CD14-positive monocyte (primary cell): Measurements from ENCODE around the gene PPP1R8. TPM values are rescaled to one million over a fixed set of nuclear protein-coding genes. Genes with fewer than 3 reads are reported as not detected.

Experiments
- DNase-seq, 3 donors: peaks; one replicate each; pipeline ENCODE4 v3.0.0-alpha.2; 2011 to 2022
- H2AFZ ChIP-seq: 2 replicates; pipeline ENCODE4 v1.6.0; 2012; ENCODE audit warnings: mild to moderate bottlenecking, low read depth, low read length, inconsistent platforms; ENCODE audit not compliant: insufficient read depth, poor library complexity, severe bottlenecking
- H3K27ac ChIP-seq, 2 donors: 1 replicate in 1 of 2; 2 replicates in 1 of 2; pipeline ENCODE4 v1.5.1; 2012 to 2013; ENCODE audit warnings: low read length in 2 of 2, control low read depth in 1 of 2, inconsistent platforms in 1 of 2, low read depth in 1 of 2, mild to moderate bottlenecking in 1 of 2
- H3K27me3 ChIP-seq, 2 donors: one replicate each; pipeline versions ENCODE4 v1.6.0 to v1.6.1; 2011 to 2013; ENCODE audit warnings: low read length in 2 of 2; ENCODE audit not compliant: control insufficient read depth in 2 of 2, insufficient read depth in 2 of 2
- H3K36me3 ChIP-seq, 2 donors: replicated peaks in 1 of 2; 1 replicate in 1 of 2; 2 replicates in 1 of 2; pipeline versions ENCODE4 v1.5.1 to v1.6.1; 2012 to 2013; ENCODE audit warnings: low read length in 2 of 2, control low read depth in 1 of 2, inconsistent platforms in 1 of 2, mild to moderate bottlenecking in 1 of 2; ENCODE audit not compliant: insufficient read depth in 2 of 2, control insufficient read depth in 1 of 2
- H3K4me1 ChIP-seq, 2 donors: 1 replicate in 1 of 2; 2 replicates in 1 of 2; pipeline versions ENCODE4 v1.5.1 to v1.6.1; 2012 to 2013; ENCODE audit warnings: low read length in 2 of 2, control low read depth in 1 of 2, inconsistent platforms in 1 of 2, mild to moderate bottlenecking in 1 of 2, moderate library complexity in 1 of 2; ENCODE audit not compliant: insufficient read depth in 2 of 2, control insufficient read depth in 1 of 2
- H3K4me2 ChIP-seq: replicated peaks from 2 replicates; pipeline ENCODE3; 2012; ENCODE audit warnings: low read length, moderate library complexity, mild to moderate bottlenecking; ENCODE audit not compliant: poor library complexity, severe bottlenecking; ENCODE audit errors: extremely low read depth
- H3K4me3 ChIP-seq, 3 experiments: fragments of 200-600 bp in 1 of 3; sonication (generic) in 1 of 3; replicated peaks in 1 of 3; 1 replicate in 2 of 3; 2 replicates in 1 of 3; pipeline ENCODE4 v1.5.1; 2011 to 2013; ENCODE audit warnings: low read length in 3 of 3, mild to moderate bottlenecking in 3 of 3, control low read depth in 2 of 3, low read depth in 2 of 3, inconsistent platforms in 1 of 3, moderate library complexity in 1 of 3
- H3K79me2 ChIP-seq: 2 replicates; pipeline ENCODE4 v1.6.0; 2012; ENCODE audit warnings: mild to moderate bottlenecking, control low read depth, inconsistent platforms, low read length, moderate library complexity; ENCODE audit not compliant: insufficient read depth
- H3K9ac ChIP-seq: 2 replicates; pipeline ENCODE4 v1.6.0; 2017; ENCODE audit warnings: low read length, mild to moderate bottlenecking; ENCODE audit not compliant: insufficient read depth, poor library complexity, severe bottlenecking
- H3K9me3 ChIP-seq, 2 donors: replicated peaks in 1 of 2; 1 replicate in 1 of 2; 2 replicates in 1 of 2; pipeline versions ENCODE4 v1.5.1 to v1.6.1; 2012 to 2013; ENCODE audit warnings: low read length in 2 of 2, control low read depth in 1 of 2; ENCODE audit not compliant: control insufficient read depth in 1 of 2, insufficient read depth in 1 of 2
- H4K20me1 ChIP-seq: 2 replicates; pipeline ENCODE4 v1.6.0; 2012; ENCODE audit warnings: mild to moderate bottlenecking, low read length, control low read depth, moderate library complexity; ENCODE audit not compliant: insufficient read depth
- H3K27ac Mint-ChIP-seq, 7 donors: one replicate each; pipeline ENCODE4 v1.8.0; 2020; ENCODE audit warnings: mild to moderate bottlenecking in 7 of 7, mixed read lengths in 7 of 7, moderate library complexity in 6 of 7, inconsistent platforms in 2 of 7
- H3K27me3 Mint-ChIP-seq, 3 donors: one replicate each; pipeline ENCODE4 v1.8.0; 2021 to 2022; ENCODE audit warnings: low read depth in 3 of 3, mild to moderate bottlenecking in 3 of 3, mixed read lengths in 3 of 3, moderate library complexity in 3 of 3, inconsistent platforms in 1 of 3
- H3K36me3 Mint-ChIP-seq, 2 donors: one replicate each; pipeline ENCODE4 v1.8.0; 2020; ENCODE audit warnings: mixed read lengths in 2 of 2, inconsistent platforms in 1 of 2, mild to moderate bottlenecking in 1 of 2
- H3K4me1 Mint-ChIP-seq: one replicate; pipeline ENCODE4 v1.8.0; 2020; ENCODE audit warnings: mild to moderate bottlenecking, mixed read lengths
- H3K4me3 Mint-ChIP-seq, 2 donors: one replicate each; pipeline ENCODE4 v1.8.0; 2020; ENCODE audit warnings: mild to moderate bottlenecking in 2 of 2, mixed read lengths in 2 of 2, moderate library complexity in 1 of 2
- H3K9me3 Mint-ChIP-seq, 7 donors: one replicate each; pipeline ENCODE4 v1.8.0; 2020 to 2022; ENCODE audit warnings: mixed read lengths in 7 of 7, mild to moderate bottlenecking in 6 of 7, moderate library complexity in 6 of 7, inconsistent platforms in 2 of 7
- WGBS: methylation state at CpG from one replicate; pipeline ENCODE4 v1.1.5; 2013; ENCODE audit warnings: missing lambda C conversion rate; ENCODE audit not compliant: insufficient coverage; 5-methylcytosine and 5-hydroxymethylcytosine counted together
- intact Hi-C, 2 donors: fragments of 100-400 bp; cut with micrococcal nuclease; formaldehyde crosslinking; loops; one replicate each; pipeline versions ENCODE4 v1.15.0 to v1.15.1; 2023
- polyA plus RNA-seq, 3 donors: library from polyadenylated mRNA; depleted of rRNA in 1 of 3; unstranded in 2 of 3; stranded (reverse) in 1 of 3; fragments of 300-500 nt in 2 of 3; fragments of >200 nt in 1 of 3; fragmentation: Illumina TruSeq in 2 of 3; gene quantifications; 1 replicate in 2 of 3; 2 replicates in 1 of 3; pipeline ENCODE4 v1.2.3, GENCODE V29; 2012 to 2021
- TF ChIP-seq, protein P1 (sequence below): fragments of 200-600 bp; IDR thresholded peaks from one replicate; pipeline ENCODE4 v1.8.0; 2022; ENCODE audit warnings: antibody characterized with exemption, mild to moderate bottlenecking

Gene PPP1R8
- polyA plus RNA-seq, 3 donors, result 17.0 to 23.9 (median 21.4) TPM

DNA sequence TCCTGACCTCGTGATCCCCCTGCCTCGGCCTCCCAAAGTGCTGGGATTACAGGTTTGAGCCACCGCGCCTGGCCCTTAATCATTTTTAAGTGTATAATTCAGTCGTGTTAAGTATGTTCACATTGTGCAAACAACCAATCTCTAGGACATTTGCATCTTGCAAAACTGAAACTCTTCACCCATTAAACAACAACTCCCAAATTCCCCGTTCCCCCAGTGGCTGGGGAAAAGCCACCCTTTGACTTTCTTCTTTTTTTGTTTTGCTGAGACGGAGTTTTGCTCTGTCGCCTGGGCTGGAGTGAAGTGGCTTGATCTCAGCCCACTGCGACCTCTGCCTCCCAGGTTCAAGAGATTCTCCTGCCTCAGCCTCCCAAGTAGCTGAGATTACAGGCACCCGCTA lies 35.2 kb downstream of the PPP1R8 start:
- Histone ChIP-seq H3K4me1 (peaks cover 93 to 99% of the 10 kb centered on the region in 2 donors), H3K27ac (peak overlapping the region; percentile 91 to 100), H3K27me3 (no peaks in the 10 kb centered on the region), H3K4me3 (no peak overlapping the region), H3K9ac (no peak overlapping the region), H4K20me1 (no peaks in the 10 kb centered on the region), H3K9me3 (no peaks in the 10 kb centered on the region), H2AFZ (no peak overlapping the region), H3K4me2 (peak overlapping the region; percentile 18), H3K36me3 (no peaks in the 10 kb centered on the region), H3K79me2 (peaks cover 35% of the 10 kb centered on the region)
- 41% methylated on average over 5 of the region's 10 CpGs for WGBS
- Mint-ChIP-seq H3K4me3 (peak overlapping the region in 1 of 2 donors; percentile 55), H3K36me3 (peaks cover 6 to 11% of the 10 kb centered on the region in 2 donors), H3K9me3 (no peaks in the 10 kb centered on the region), H3K4me1 (peaks cover 84% of the 10 kb centered on the region), H3K27me3 (peaks cover 0 to 5% (median 0%) of the 10 kb centered on the region in 3 donors), H3K27ac (peak overlapping the region; percentile 98 to 100 (median 99))
- peak in 1 of 3 donors; percentile 65 for DNase-seq
- TF ChIP-seq, protein P1, sequence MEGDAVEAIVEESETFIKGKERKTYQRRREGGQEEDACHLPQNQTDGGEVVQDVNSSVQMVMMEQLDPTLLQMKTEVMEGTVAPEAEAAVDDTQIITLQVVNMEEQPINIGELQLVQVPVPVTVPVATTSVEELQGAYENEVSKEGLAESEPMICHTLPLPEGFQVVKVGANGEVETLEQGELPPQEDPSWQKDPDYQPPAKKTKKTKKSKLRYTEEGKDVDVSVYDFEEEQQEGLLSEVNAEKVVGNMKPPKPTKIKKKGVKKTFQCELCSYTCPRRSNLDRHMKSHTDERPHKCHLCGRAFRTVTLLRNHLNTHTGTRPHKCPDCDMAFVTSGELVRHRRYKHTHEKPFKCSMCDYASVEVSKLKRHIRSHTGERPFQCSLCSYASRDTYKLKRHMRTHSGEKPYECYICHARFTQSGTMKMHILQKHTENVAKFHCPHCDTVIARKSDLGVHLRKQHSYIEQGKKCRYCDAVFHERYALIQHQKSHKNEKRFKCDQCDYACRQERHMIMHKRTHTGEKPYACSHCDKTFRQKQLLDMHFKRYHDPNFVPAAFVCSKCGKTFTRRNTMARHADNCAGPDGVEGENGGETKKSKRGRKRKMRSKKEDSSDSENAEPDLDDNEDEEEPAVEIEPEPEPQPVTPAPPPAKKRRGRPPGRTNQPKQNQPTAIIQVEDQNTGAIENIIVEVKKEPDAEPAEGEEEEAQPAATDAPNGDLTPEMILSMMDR, result no peak
- intact Hi-C loops, result no loop called here

DNA sequence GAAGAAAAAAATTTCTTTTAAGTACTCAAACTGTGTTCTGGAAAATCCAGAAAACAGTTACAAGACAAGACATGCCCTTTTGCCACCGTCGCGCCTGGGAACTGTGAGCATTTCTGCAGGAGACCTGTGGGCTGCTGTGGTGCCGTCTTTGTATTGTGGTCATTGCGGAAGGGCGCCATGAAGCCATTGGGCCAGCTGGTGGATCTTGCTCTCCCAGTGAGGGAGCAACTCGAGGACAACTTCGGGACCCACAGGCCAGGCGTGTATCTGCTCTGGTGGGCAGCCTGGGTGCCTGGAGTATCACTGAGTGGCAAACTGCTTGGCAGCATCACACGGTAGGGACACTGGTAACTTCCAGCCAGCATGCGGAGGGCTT lies 38.0 kb downstream of the PPP1R8 start:
- TF ChIP-seq, protein P1, result no peak
- peaks cover 0 to 4% (median 0%) of the 10 kb centered on the region in 7 donors for H3K9me3 Mint-ChIP-seq
- 85% methylated on average over 11 of the region's 11 CpGs for WGBS
- peak overlapping the region; percentile 90 to 95 (median 93) for H3K27ac Mint-ChIP-seq
- Histone ChIP-seq H2AFZ (peak overlapping the region; percentile 38), H3K9ac (peak overlapping the region; percentile 47), H3K9me3 (no peaks in the 10 kb centered on the region), H3K79me2 (peaks cover 40% of the 10 kb centered on the region), H3K4me2 (peak overlapping the region; percentile 71), H3K27ac (peak overlapping the region; percentile 84 to 90), H3K27me3 (no peaks in the 10 kb centered on the region), H3K36me3 (no peaks in the 10 kb centered on the region), H3K4me1 (peaks cover 78 to 87% of the 10 kb centered on the region in 2 donors), H4K20me1 (peaks cover 11% of the 10 kb centered on the region), H3K4me3 (peak overlapping the region in 1 of 3 experiments; percentile 60)
- H3K36me3 Mint-ChIP-seq, result peaks cover 5 to 9% of the 10 kb centered on the region in 2 donors
- DNase-seq, result no peak
- peaks cover 0 to 4% (median 0%) of the 10 kb centered on the region in 3 donors for H3K27me3 Mint-ChIP-seq
- H3K4me1 Mint-ChIP-seq, result peaks cover 66% of the 10 kb centered on the region
- intact Hi-C loops, result no loop called here
- no peak overlapping the region for H3K4me3 Mint-ChIP-seq
